Stimulated activated effector memory CD8-positive, alpha-beta T cell treated with anti-CD3 and anti-CD28 coated beads, Interleukin-12 subunit alpha, Interleukin-12 subunit beta, amount 100 ng/mL, for 72 hours (primary cell): ENCODE results near the gene GSC.
"Not testable (repeated sequence)": the region's sequence is repeated elsewhere in the genome, so short reads cannot be mapped to it uniquely, and the experiment has no call there.

ENCODE experiments used
- ATAC-seq: fragments of 150-1000 bp; cut with Tn5 transposase; 2 replicates; pipeline ENCODE4 v1.10.0; 2021
- DNase-seq, 2 donors: peaks; one replicate each; pipeline ENCODE4 v3.0.0; 2021 to 2022; ENCODE audit warnings: low spot score in 2 of 2
- H3K27ac Mint-ChIP-seq: one replicate; pipeline ENCODE4 v1.8.0; 2022; ENCODE audit warnings: mild to moderate bottlenecking, mixed read lengths
- H3K36me3 Mint-ChIP-seq: one replicate; pipeline ENCODE4 v1.8.0; 2022; ENCODE audit warnings: mild to moderate bottlenecking, mixed read lengths
- H3K4me1 Mint-ChIP-seq: one replicate; pipeline ENCODE4 v1.8.0; 2022; ENCODE audit warnings: mixed read lengths
- H3K4me3 Mint-ChIP-seq: one replicate; pipeline ENCODE4 v1.8.0; 2022; ENCODE audit warnings: mild to moderate bottlenecking, mixed read lengths
- H3K9me3 Mint-ChIP-seq: one replicate; pipeline ENCODE4 v1.8.0; 2022; ENCODE audit warnings: mixed read lengths

Gene GSC

GRCh38 chr14:94762431-94762830 lies 7.5 kb downstream of the GSC start:
- ATAC-seq (no peak), DNase-seq (no peak)
- Mint-ChIP-seq H3K4me3 (no peak overlapping the region), H3K4me1 (peaks cover 4% of the 10 kb centered on the region), H3K36me3 (no peaks in the 10 kb centered on the region), H3K27ac (no peak overlapping the region), H3K9me3 (no peaks in the 10 kb centered on the region)

- Mint-ChIP-seq H3K36me3 (no peaks in the 10 kb centered on the region), H3K27ac (no peak overlapping the region), H3K9me3 (no peaks in the 10 kb centered on the region), H3K4me3 (no peak overlapping the region), H3K4me1 (no peaks in the 10 kb centered on the region)
- ATAC-seq (no peak), DNase-seq (no peak)
Observed at GRCh38 chr14:94761997-94762377, 7.9 kb downstream of the GSC start.

- H3K4me1 Mint-ChIP-seq, result no peaks in the 10 kb centered on the region
- H3K36me3 Mint-ChIP-seq, result no peaks in the 10 kb centered on the region
Observed at GRCh38 chr14:94761348-94761996, 8.4 kb downstream of the GSC start.

GRCh38 chr14:94756310-94756882 lies 13.5 kb downstream of the GSC start:
- no peak for DNase-seq
- H3K4me3 Mint-ChIP-seq, result no peak overlapping the region
- H3K36me3 Mint-ChIP-seq, result no peaks in the 10 kb centered on the region
- no peaks in the 10 kb centered on the region for H3K9me3 Mint-ChIP-seq
- no peak overlapping the region for H3K27ac Mint-ChIP-seq
- no peaks in the 10 kb centered on the region for H3K4me1 Mint-ChIP-seq
- ATAC-seq, result no peak

More at GRCh38 chr14:94761348-94761996, 8.4 kb downstream of the GSC start:
- Mint-ChIP-seq H3K27ac (no peak overlapping the region), H3K9me3 (no peaks in the 10 kb centered on the region), H3K4me3 (no peak overlapping the region)
- ATAC-seq (no peak), DNase-seq (no peak)

GRCh38 chr14:94754391-94754942 lies 15.4 kb downstream of the GSC start:
- Mint-ChIP-seq H3K4me1 (no peaks in the 10 kb centered on the region), H3K36me3 (no peaks in the 10 kb centered on the region), H3K27ac (no peak overlapping the region), H3K4me3 (no peak overlapping the region), H3K9me3 (no peaks in the 10 kb centered on the region)
- DNase-seq (no peak), ATAC-seq (no peak)

GRCh38 chr14:94752591-94753436 lies 17.1 kb downstream of the GSC start:
- Mint-ChIP-seq H3K36me3 (no peaks in the 10 kb centered on the region), H3K9me3 (no peaks in the 10 kb centered on the region), H3K27ac (no peak overlapping the region), H3K4me1 (no peaks in the 10 kb centered on the region), H3K4me3 (no peak overlapping the region)
- ATAC-seq, result no peak
- DNase-seq, result no peak

GRCh38 chr14:94751956-94752355 lies 18.0 kb downstream of the GSC start:
- Mint-ChIP-seq H3K9me3 (no peaks in the 10 kb centered on the region), H3K36me3 (no peaks in the 10 kb centered on the region)
- no peak for ATAC-seq

GRCh38 chr14:94751321-94751720 lies 18.6 kb downstream of the GSC start:
- DNase-seq (no peak), ATAC-seq (no peak)
- no peaks in the 10 kb centered on the region for H3K36me3 Mint-ChIP-seq
- H3K4me1 Mint-ChIP-seq, result no peaks in the 10 kb centered on the region
- H3K9me3 Mint-ChIP-seq, result no peaks in the 10 kb centered on the region
- no peak overlapping the region for H3K27ac Mint-ChIP-seq
- H3K4me3 Mint-ChIP-seq, result no peak overlapping the region

More at GRCh38 chr14:94751956-94752355, 18.0 kb downstream of the GSC start:
- H3K27ac Mint-ChIP-seq, result no peak overlapping the region
- no peak for DNase-seq
- H3K4me1 Mint-ChIP-seq, result no peaks in the 10 kb centered on the region
- no peak overlapping the region for H3K4me3 Mint-ChIP-seq

- Mint-ChIP-seq H3K4me1 (no peaks in the 10 kb centered on the region), H3K4me3 (no peak overlapping the region), H3K36me3 (no peaks in the 10 kb centered on the region), H3K27ac (no peak overlapping the region), H3K9me3 (no peaks in the 10 kb centered on the region)
- ATAC-seq (peak; percentile 17), DNase-seq (no peak)
Observed at GRCh38 chr14:94750371-94750770, 19.5 kb downstream of the GSC start.

GRCh38 chr14:94748667-94749347 lies 21.1 kb downstream of the GSC start:
- no peaks in the 10 kb centered on the region for H3K4me1 Mint-ChIP-seq
- no peaks in the 10 kb centered on the region for H3K36me3 Mint-ChIP-seq
- no peaks in the 10 kb centered on the region for H3K9me3 Mint-ChIP-seq
- peak; percentile 55 for ATAC-seq
- no peak for DNase-seq
- H3K4me3 Mint-ChIP-seq, result no peak overlapping the region
- H3K27ac Mint-ChIP-seq, result no peak overlapping the region

GRCh38 chr14:94747739-94748138 lies 22.2 kb downstream of the GSC start:
- ATAC-seq, result no peak
- Mint-ChIP-seq H3K27ac (no peak overlapping the region), H3K9me3 (no peaks in the 10 kb centered on the region)

GRCh38 chr14:94747153-94747552 lies 22.8 kb downstream of the GSC start:
- not testable (repeated sequence) for ATAC-seq, H3K27ac Mint-ChIP-seq, H3K4me3 Mint-ChIP-seq, H3K4me1 Mint-ChIP-seq, DNase-seq, H3K9me3 Mint-ChIP-seq, H3K36me3 Mint-ChIP-seq

More at GRCh38 chr14:94747739-94748138, 22.2 kb downstream of the GSC start:
- no peaks in the 10 kb centered on the region for H3K36me3 Mint-ChIP-seq
- no peak for DNase-seq
- no peaks in the 10 kb centered on the region for H3K4me1 Mint-ChIP-seq
- H3K4me3 Mint-ChIP-seq, result no peak overlapping the region

- no peaks in the 10 kb centered on the region for H3K4me1 Mint-ChIP-seq
- no peaks in the 10 kb centered on the region for H3K36me3 Mint-ChIP-seq
- H3K4me3 Mint-ChIP-seq, result no peak overlapping the region
- no peak overlapping the region for H3K27ac Mint-ChIP-seq
- ATAC-seq, result no peak
- no peak for DNase-seq
- H3K9me3 Mint-ChIP-seq, result no peaks in the 10 kb centered on the region
Observed at GRCh38 chr14:94746131-94746530, 23.8 kb downstream of the GSC start.

- H3K36me3 Mint-ChIP-seq, result no peaks in the 10 kb centered on the region
- no peak overlapping the region for H3K27ac Mint-ChIP-seq
- no peak for DNase-seq
Observed at GRCh38 chr14:94738751-94739150, 31.2 kb downstream of the GSC start.

GRCh38 chr14:94738097-94738496 lies 31.8 kb downstream of the GSC start:
- no peak overlapping the region for H3K27ac Mint-ChIP-seq
- DNase-seq (no peak), ATAC-seq (no peak)
- H3K4me3 Mint-ChIP-seq, result no peak overlapping the region
- H3K9me3 Mint-ChIP-seq, result no peaks in the 10 kb centered on the region
- H3K36me3 Mint-ChIP-seq, result no peaks in the 10 kb centered on the region
- H3K4me1 Mint-ChIP-seq, result no peaks in the 10 kb centered on the region

More at GRCh38 chr14:94738751-94739150, 31.2 kb downstream of the GSC start:
- Mint-ChIP-seq H3K4me3 (no peak overlapping the region), H3K4me1 (no peaks in the 10 kb centered on the region), H3K9me3 (no peaks in the 10 kb centered on the region)
- no peak for ATAC-seq
